DMS153 (cell line): Measurements from ENCODE around the gene CACNA2D3.

Source experiments
- DNase-seq: peaks from one replicate; lab custom pipeline; 2025; lab: John Stamatoyannopoulos, UW

Gene CACNA2D3

DNA sequence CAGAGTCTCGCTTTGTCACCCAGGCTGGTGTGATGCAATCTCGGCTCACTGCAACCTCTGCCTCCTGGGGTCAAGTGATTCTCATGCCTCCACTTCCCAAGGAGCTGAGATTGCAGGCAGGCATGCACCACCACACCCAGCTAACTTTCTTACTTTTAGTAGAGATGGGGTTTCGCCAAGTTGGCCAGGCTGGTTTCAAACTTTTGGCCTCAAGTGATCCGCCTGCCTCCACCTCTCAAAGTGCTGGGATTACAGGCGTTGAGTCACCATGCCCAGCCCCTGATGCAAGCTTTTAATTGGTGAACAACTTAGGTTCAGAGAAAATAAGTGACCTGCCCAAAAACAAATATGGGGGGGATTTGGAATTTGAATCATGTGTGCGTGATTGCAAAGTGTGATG is 559.4 kb downstream of the CACNA2D3 start:
- no peak for DNase-seq

DNA sequence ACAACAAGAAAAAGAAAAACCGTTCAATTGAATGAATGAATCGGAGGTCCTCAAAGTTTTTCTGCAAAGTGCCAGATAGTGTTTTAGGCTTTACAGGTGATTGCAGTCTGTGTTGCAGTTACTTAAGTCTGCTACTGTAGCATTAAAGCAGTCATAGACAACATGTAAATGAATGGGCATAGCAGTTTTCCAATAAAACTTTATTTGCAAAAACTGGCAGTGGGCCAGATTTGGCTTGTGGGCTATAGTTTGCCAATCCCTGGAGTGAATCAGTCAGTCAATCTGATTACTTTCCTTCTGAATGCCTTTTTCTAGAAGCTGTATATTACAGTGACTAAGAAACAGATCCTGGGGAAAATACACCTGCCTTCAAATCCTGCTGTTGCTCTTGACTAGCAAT is 562.9 kb downstream of the CACNA2D3 start:
- DNase-seq: no peak

GRCh38 chr3:54691289-54691771 is 569.0 kb downstream of the CACNA2D3 start:
- DNase-seq: no peak

GRCh38 chr3:54696313-54696712 is 574.0 kb downstream of the CACNA2D3 start:
- DNase-seq: no peak

DNA sequence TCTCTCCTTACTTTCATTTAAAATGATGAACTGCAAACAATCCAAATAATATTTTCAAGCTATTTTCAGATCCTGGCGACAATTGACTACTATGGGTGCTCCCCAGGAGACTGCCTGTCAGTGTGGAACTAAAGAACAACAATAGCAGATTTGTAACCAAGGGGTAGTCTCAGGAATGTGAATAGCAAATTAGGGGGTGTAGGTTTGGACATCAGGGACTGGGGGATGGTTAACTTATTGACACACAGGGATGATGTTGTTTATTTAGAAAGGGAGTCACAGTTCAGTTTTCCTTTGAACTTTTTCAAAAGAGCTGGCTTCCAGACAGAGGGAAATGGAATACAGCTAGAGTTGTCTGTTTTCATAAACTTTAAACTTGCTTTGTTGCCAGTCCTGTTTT is 575.7 kb downstream of the CACNA2D3 start:
- no peak for DNase-seq

DNA sequence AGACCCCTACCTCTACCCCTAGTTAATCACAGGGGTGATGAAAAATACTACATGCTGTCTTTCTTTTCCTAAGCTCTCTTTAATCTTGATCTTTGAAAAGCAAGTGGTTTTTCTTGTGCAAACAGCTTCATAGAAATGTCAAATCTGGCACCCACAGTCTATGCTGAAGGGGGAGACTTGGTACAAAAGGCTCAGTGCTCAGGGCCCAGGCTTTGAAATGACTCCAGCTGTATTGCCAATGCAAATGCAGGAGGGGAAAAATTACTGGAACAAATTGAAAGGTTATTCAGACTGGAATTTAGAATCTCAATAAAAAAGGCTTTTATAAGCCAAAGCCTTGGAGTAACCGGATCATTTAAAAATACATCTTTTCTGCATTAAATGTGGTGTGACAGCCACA is 581.6 kb downstream of the CACNA2D3 start:
- no peak for DNase-seq

DNA sequence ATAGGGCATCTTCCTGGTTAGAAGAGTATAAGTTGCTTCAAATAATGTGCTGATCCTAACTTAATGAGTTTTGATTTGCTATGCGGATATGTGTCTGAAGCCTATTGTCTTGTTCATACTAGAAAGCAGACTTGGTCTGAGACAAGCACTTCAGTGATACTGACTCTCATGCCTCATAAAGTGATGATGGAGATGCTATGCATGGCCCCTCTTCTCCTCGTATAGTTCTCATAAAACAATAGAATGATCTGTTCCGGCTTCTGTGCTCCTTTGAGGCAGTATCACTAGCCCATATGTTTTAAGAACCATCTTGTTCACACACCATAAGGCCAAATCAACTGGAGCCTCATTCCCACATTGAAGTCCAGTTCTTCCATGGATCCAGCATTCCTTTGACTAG is 583.4 kb downstream of the CACNA2D3 start:
- no peak for DNase-seq

DNA sequence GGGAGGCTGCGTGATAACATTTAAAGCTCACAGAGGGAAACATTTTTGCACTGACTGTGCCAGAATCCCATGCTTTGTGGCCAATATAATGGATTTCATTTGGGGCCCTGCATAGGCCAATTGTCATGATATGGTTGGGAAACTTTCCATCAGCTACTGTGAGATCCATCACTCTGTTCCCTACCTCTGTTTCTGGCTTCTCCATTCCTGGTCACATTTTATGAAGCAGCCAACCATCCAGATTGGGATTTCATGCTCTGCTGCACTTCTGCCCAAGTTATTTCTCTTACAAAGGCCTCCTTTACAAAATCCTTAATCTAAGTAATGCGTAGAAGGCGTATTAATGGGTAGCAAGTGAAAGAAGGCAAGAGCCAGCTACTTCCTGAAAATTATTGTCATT is 584.4 kb downstream of the CACNA2D3 start:
- no peak for DNase-seq

- DNase-seq: no peak
Observed at GRCh38 chr3:54709785-54710184, 587.4 kb downstream of the CACNA2D3 start.

- no peak for DNase-seq
Observed at GRCh38 chr3:54710954-54711353, 588.6 kb downstream of the CACNA2D3 start.

GRCh38 chr3:54712539-54712938 is 590.2 kb downstream of the CACNA2D3 start:
- no peak for DNase-seq

- no peak for DNase-seq
Observed at GRCh38 chr3:54713031-54713430, 590.7 kb downstream of the CACNA2D3 start.

GRCh38 chr3:54713455-54713854 is 591.1 kb downstream of the CACNA2D3 start:
- DNase-seq: no peak

DNA sequence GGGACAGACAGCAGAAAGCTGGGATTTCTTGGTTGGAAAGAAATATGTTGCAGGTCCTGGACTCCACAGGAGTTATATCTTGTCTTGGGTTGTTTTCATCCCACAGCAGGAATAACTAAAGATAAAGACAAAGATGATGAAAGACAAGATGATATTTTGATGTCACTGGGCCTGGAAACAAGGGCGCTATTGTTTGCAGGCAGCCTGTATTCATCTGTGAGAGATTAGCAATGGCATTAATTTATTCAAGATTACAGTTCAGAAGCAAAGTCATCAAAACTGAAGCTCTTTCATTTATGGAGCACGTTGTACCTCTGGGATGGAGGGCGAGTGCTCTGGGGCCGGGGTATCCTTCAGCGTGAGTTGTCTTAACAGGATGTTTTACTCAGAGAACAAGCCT is 591.7 kb downstream of the CACNA2D3 start:
- DNase-seq: no peak

- DNase-seq: no peak
Observed at GRCh38 chr3:54717506-54717905, 595.2 kb downstream of the CACNA2D3 start.

DNA sequence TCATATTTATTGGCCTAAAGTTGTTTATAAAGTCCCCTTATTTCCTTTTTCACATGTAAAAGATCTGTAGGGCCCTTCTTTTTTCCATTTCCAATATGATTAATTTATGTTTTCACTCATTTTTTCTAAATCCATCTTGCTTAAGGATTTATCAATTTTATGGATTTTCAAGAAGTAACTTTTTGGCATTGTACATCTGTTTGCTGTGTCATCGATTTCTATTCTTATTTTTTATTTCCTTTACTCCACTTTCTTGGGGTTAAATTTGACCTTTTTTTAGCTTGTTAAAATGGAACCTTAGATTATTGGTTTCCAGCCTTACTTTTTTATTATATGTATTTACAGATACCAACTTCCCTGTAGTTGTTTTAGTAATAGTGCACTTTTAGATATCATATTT is 597.6 kb downstream of the CACNA2D3 start:
- DNase-seq: no peak

GRCh38 chr3:54720604-54721003 is 598.3 kb downstream of the CACNA2D3 start:
- DNase-seq: no peak

DNA sequence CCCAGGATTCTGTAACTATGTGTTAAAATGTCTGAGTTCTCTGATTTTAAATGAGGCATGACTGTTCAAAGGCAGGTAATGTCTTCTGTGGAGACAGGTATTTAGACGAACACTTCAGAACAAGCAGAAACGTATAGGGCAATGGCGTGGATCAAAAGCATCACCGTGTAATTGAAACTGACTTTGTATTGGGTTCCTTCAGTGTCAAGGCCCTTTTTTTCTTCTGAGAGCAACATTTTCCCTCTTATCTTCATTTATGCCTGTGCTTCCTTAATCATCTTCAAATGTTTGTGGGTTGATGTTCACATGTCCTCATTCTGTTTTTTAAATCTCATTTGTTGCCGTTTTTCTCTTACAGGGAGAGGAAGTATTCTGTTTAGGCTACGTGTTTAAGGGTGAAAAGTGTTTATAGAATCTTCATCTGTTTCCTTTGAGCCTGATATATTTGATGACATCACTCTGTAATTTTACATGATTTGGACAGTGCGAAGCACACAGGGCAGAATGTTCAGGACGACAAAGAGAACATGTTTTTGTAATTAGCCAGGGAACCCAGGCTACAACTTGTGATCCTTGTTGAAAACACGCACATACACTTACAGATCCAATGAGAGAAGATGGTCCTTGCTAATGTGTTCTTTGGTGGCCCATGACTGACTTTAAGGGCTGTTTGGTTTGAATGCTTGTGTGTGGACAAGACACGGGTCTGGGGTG is 609.5 kb downstream of the CACNA2D3 start:
- no peak for DNase-seq

GRCh38 chr3:54733106-54734006 is 611.0 kb downstream of the CACNA2D3 start:
- DNase-seq: no peak

DNA sequence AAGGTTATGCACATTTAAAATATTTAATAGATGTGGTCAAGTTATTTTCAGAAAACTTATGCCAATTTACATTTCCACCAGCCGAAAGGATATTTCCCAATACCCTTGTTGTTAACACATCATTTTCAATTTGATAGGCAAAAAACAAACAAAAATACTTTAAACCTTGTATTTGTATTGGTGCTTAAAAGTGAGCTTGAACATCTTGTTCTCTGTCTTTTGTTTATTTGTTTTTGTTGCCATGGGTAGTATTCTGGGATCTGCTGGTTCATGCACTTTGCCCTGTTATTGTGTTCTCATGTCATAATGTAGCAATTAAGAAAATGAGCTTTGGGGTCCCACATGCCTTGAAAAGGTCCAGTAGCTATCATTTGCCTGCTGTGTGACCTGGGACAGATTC is 614.1 kb downstream of the CACNA2D3 start:
- no peak for DNase-seq

- no peak for DNase-seq
Observed at GRCh38 chr3:54743755-54744154, 621.4 kb downstream of the CACNA2D3 start.

DNA sequence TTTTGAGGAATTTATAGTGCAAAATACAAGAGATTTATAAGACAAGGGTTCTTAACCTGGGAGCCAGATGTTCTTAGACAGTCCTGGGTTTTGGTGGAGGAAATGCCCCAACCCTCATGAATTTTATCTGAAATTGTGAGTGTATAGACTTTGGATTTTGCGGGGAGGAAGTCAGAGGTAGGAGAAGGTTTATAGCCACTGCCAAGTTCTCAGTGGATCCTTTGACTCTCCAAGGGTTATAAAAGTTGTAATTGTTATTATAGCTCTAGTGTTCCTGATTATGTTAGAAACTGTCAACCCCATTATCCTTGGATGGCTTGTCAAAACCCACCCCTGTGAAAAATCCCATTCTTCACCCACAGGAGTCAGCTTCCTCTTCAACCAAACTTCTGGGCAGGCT is 621.9 kb downstream of the CACNA2D3 start:
- DNase-seq: no peak

GRCh38 chr3:54745843-54746242 is 623.5 kb downstream of the CACNA2D3 start:
- DNase-seq: no peak
